ENCODE results near the gene POLN.

- TF ChIP-seq, protein P1, sequence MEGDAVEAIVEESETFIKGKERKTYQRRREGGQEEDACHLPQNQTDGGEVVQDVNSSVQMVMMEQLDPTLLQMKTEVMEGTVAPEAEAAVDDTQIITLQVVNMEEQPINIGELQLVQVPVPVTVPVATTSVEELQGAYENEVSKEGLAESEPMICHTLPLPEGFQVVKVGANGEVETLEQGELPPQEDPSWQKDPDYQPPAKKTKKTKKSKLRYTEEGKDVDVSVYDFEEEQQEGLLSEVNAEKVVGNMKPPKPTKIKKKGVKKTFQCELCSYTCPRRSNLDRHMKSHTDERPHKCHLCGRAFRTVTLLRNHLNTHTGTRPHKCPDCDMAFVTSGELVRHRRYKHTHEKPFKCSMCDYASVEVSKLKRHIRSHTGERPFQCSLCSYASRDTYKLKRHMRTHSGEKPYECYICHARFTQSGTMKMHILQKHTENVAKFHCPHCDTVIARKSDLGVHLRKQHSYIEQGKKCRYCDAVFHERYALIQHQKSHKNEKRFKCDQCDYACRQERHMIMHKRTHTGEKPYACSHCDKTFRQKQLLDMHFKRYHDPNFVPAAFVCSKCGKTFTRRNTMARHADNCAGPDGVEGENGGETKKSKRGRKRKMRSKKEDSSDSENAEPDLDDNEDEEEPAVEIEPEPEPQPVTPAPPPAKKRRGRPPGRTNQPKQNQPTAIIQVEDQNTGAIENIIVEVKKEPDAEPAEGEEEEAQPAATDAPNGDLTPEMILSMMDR (IDR thresholded peaks at IDR 0.05): no peak
- TF ChIP-seq POLR2A (IDR thresholded peaks at IDR 0.05): no peak
Observed at GRCh38 chr4:2061186-2062131, 180.5 kb downstream of the POLN start.
